Measurements from ENCODE around the gene CLTB. TPM values are rescaled to one million over a fixed set of nuclear protein-coding genes. Genes with fewer than 3 reads are reported as not detected.

The CLTB gene
- total RNA-seq, 1 experiment from 2014 or later: 34.5 TPM

- H3K4me1 ChIP-seq (ENCODE audit: insufficient read depth, low read length): no peaks in the 10 kb centered on the region
- H2BK12ac ChIP-seq (ENCODE audit: insufficient read length, low read depth, low read length): no peak overlapping the region
- H3K79me1 ChIP-seq (ENCODE audit: insufficient read depth, low read depth, low read length, poor library complexity, severe bottlenecking): no peaks in the 10 kb centered on the region
- no CpG with 5 or more reads among the region's 28 CpGs for WGBS (ENCODE audit: extremely low coverage, insufficient read length, low lambda C conversion rate)
- peaks cover 11 to 13% of the 10 kb centered on the region in 2 experiments for H3K4me1 Mint-ChIP-seq
- H3K18ac ChIP-seq (ENCODE audit: insufficient read length, low read depth, low read length): no peak overlapping the region
- no peaks in the 10 kb centered on the region for H4K20me1 ChIP-seq (ENCODE audit: control insufficient read depth, insufficient read depth, insufficient read length)
- no peak overlapping the region for H2BK5ac ChIP-seq (ENCODE audit: insufficient read length, low read length)
- no peak overlapping the region for H3K23ac ChIP-seq (ENCODE audit: insufficient read length, low read depth, low read length)
- H4K8ac ChIP-seq (replicated peaks; ENCODE audit: insufficient read length, low read depth, low read length): no peak overlapping the region
- H3K36me3 Mint-ChIP-seq (ENCODE audit: insufficient read depth in 1 of 3, low read depth in 3 of 3): peaks cover 10 to 20% (median 13%) of the 10 kb centered on the region in 3 experiments
- H3K9me3 ChIP-seq (ENCODE audit: control insufficient read depth, low read depth, low read length): no peaks in the 10 kb centered on the region
- no peak overlapping the region for H3K56ac ChIP-seq (ENCODE audit: insufficient read length, low read depth, low read length)
- no peak overlapping the region for H3K4ac ChIP-seq (ENCODE audit: low read depth, low read length)
- peaks cover 2% of the 10 kb centered on the region; the same call in 1 of the 2 replicates for H3K79me2 ChIP-seq (ENCODE audit: insufficient read depth, low read length)
- H4K5ac ChIP-seq (ENCODE audit: insufficient read length, low read depth, low read length): no peak overlapping the region
- peak overlapping the region; percentile 79 for H3K4me2 ChIP-seq (ENCODE audit: insufficient read depth, insufficient read length, low read length)
- no peaks in the 10 kb centered on the region for H3K9me3 Mint-ChIP-seq
- no peak overlapping the region for H2AFZ ChIP-seq (ENCODE audit: low read length)
- no peak overlapping the region for H4K91ac ChIP-seq (ENCODE audit: insufficient read length, low read depth, low read length)
- H3K9ac ChIP-seq (ENCODE audit: extremely low read depth, insufficient read length, low read length): no peak overlapping the region
- peaks cover 11% of the 10 kb centered on the region; the same call in 1 of the 2 replicates for H3K27me3 ChIP-seq (ENCODE audit: insufficient read depth, low read length)
- H3K4me3 Mint-ChIP-seq: peak overlapping the region; percentile 62 to 75
- TF ChIP-seq CTCF (conservative IDR thresholded peaks at IDR 0.05): 0 out of 3 replicates have a peak, but pooled peaks have one; percentile 10
- no peak overlapping the region for H2AK5ac ChIP-seq (ENCODE audit: insufficient read length, low read length)
- no peak overlapping the region for H2BK20ac ChIP-seq (ENCODE audit: low read depth, low read length, poor library complexity, severe bottlenecking)
- no peak overlapping the region for H2BK120ac ChIP-seq (ENCODE audit: low read depth, low read length, poor library complexity, severe bottlenecking)
- no peak overlapping the region for H3T11ph ChIP-seq (ENCODE audit: low read length)
- peaks cover 55% of the 10 kb centered on the region for H3K27me3 Mint-ChIP-seq (ENCODE audit: low read depth)
- no peak overlapping the region for H3K27ac Mint-ChIP-seq
- H3K23me2 ChIP-seq (ENCODE audit: insufficient read length, low read depth, low read length, poor library complexity, severe bottlenecking): peaks cover 23% of the 10 kb centered on the region
- no peak overlapping the region for H2BK15ac ChIP-seq (ENCODE audit: low read depth, low read length)
- no peak overlapping the region for H3K27ac ChIP-seq (ENCODE audit: insufficient read length, low read depth, low read length)
- no peak overlapping the region for H3K14ac ChIP-seq (ENCODE audit: insufficient read depth, low read length)
- DNase-seq: peak; percentile 33
These were observed 51.5 kb downstream of the CLTB start for GRCh38 chr5:176364765-176365350.

Data from H9 (cell line).